Measurements from ENCODE around the gene EPS8L1. TPM values are rescaled to one million over a fixed set of nuclear protein-coding genes. Genes with fewer than 3 reads are reported as not detected.
A peak's percentile ranks its signal among the peaks of the same experiment; 100 is the strongest.

Gene EPS8L1
- total RNA-seq, 1 experiment from 2014 or later, result 62.1 TPM

DNA sequence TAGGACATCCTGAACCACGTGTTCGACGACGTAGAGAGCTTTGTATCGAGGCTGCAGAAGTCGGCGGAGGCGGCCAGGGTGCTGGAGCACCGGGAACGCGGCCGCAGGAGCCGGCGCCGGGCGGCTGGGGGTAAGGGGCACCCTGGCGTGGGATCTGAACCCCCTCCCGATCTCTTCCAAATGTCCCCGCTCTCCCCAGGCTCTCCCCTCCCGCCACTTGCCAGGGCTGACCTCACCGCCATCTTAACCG is 6.0 kb downstream of the EPS8L1 start:
- ATAC-seq, result no peak
- no peak for TF ChIP-seq JUND (IDR thresholded peaks at IDR 0.05)
- TF ChIP-seq SP1 (IDR thresholded peaks at IDR 0.05; ENCODE audit: low read depth), result no peak
- no peak for TF ChIP-seq SRF (IDR thresholded peaks at IDR 0.05; ENCODE audit: low read depth)
- no peak for TF ChIP-seq FOSL1 (IDR thresholded peaks at IDR 0.05; ENCODE audit: low read depth)
- TF ChIP-seq CBX3 (IDR thresholded peaks at IDR 0.05; ENCODE audit: low read depth), result no peak
- TF ChIP-seq EZH2 (IDR thresholded peaks at IDR 0.05), result no peak
- TF ChIP-seq, protein P1, sequence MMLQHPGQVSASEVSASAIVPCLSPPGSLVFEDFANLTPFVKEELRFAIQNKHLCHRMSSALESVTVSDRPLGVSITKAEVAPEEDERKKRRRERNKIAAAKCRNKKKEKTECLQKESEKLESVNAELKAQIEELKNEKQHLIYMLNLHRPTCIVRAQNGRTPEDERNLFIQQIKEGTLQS (IDR thresholded peaks at IDR 0.05), result no peak
- TF ChIP-seq TCF7L2 (IDR thresholded peaks at IDR 0.05; ENCODE audit: borderline replicate concordance, extremely low read depth, insufficient read depth, insufficient read length), result no peak
- no peak for TF ChIP-seq POLR2A (IDR thresholded peaks at IDR 0.05; ENCODE audit: borderline replicate concordance, extremely low read depth, insufficient read depth, insufficient read length)
- TF ChIP-seq EZH2phosphoT487 (IDR thresholded peaks at IDR 0.05; ENCODE audit: borderline replicate concordance), result no peak
- TF ChIP-seq, protein P2, sequence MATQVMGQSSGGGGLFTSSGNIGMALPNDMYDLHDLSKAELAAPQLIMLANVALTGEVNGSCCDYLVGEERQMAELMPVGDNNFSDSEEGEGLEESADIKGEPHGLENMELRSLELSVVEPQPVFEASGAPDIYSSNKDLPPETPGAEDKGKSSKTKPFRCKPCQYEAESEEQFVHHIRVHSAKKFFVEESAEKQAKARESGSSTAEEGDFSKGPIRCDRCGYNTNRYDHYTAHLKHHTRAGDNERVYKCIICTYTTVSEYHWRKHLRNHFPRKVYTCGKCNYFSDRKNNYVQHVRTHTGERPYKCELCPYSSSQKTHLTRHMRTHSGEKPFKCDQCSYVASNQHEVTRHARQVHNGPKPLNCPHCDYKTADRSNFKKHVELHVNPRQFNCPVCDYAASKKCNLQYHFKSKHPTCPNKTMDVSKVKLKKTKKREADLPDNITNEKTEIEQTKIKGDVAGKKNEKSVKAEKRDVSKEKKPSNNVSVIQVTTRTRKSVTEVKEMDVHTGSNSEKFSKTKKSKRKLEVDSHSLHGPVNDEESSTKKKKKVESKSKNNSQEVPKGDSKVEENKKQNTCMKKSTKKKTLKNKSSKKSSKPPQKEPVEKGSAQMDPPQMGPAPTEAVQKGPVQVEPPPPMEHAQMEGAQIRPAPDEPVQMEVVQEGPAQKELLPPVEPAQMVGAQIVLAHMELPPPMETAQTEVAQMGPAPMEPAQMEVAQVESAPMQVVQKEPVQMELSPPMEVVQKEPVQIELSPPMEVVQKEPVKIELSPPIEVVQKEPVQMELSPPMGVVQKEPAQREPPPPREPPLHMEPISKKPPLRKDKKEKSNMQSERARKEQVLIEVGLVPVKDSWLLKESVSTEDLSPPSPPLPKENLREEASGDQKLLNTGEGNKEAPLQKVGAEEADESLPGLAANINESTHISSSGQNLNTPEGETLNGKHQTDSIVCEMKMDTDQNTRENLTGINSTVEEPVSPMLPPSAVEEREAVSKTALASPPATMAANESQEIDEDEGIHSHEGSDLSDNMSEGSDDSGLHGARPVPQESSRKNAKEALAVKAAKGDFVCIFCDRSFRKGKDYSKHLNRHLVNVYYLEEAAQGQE (IDR thresholded peaks at IDR 0.05; ENCODE audit: low read depth), result no peak
- no peak for TF ChIP-seq SIN3A (IDR thresholded peaks at IDR 0.05; ENCODE audit: low read depth)
- Histone ChIP-seq H3K4me1 (ENCODE audit: control insufficient read depth in 1 of 2, insufficient read depth in 2 of 2, low read length in 2 of 2) (peaks cover 8 to 40% of the 10 kb centered on the region in 2 experiments), H3K9me3 (ENCODE audit: control insufficient read depth in 1 of 2, insufficient read depth in 1 of 2, low read depth in 1 of 2, low read length in 2 of 2) (no peaks in the 10 kb centered on the region), H3K9ac (ENCODE audit: low read length) (no peak overlapping the region), H3K4me2 (ENCODE audit: low read length) (peak overlapping the region; percentile 92), H3K9me2 (ENCODE audit: insufficient read depth) (no peaks in the 10 kb centered on the region), H2AFZ (ENCODE audit: low read depth, low read length, poor library complexity, severe bottlenecking) (no peak overlapping the region), H3K36me3 (ENCODE audit: control insufficient read depth in 1 of 2, insufficient read depth in 2 of 2, low read length in 2 of 2) (0 out of 4 replicates have a peak, but pooled peaks cover 0 to 3% of the 10 kb centered on the region in 2 experiments), H3K79me2 (ENCODE audit: insufficient read depth, low read length) (no peaks in the 10 kb centered on the region; the same call in 1 of the 2 replicates), H3K27me3 (ENCODE audit: insufficient read depth, low read length) (no peaks in the 10 kb centered on the region), H4K20me1 (ENCODE audit: insufficient read depth) (no peaks in the 10 kb centered on the region), H3K27ac (ENCODE audit: low read depth, low read length) (peak overlapping the region; percentile 92; the same call in 1 of the 2 replicates), H3K4me3 (replicated peaks in 1 of 2; ENCODE audit: low read depth in 1 of 2, low read length in 2 of 2) (no peak overlapping the region)
- RAD21 ChIA-PET (ENCODE audit: low non-redundant PET in 1 of 2, low total read pairs in 2 of 2, uncharacterized antibody in 2 of 2, unreplicated experiment in 2 of 2), result no interaction called here
- intact Hi-C loops (cut with micrococcal nuclease), result loop anchor here (2.0 to 5.0 kb wide), 2 partner anchors 35 to 76 kb away; partner anchors contain the start of genes PPP1R12C and TNNI3
- CTCF ChIA-PET, result no interaction called here
- DNase-seq (ENCODE audit: low read depth, low spot score), result no peak
- no TSS peak for BruUV-seq (replicated peaks)
- POLR2A ChIA-PET, result no interaction called here

Data from HCT116 (cell line).